ENCODE results near the gene FRYL. TPM values are rescaled to one million over a fixed set of nuclear protein-coding genes. Genes with fewer than 3 reads are reported as not detected.

FRYL gene
- total RNA-seq, 4 donors from 2014 or later, result 51.1 to 96.5 (median 70.6) TPM

DNA sequence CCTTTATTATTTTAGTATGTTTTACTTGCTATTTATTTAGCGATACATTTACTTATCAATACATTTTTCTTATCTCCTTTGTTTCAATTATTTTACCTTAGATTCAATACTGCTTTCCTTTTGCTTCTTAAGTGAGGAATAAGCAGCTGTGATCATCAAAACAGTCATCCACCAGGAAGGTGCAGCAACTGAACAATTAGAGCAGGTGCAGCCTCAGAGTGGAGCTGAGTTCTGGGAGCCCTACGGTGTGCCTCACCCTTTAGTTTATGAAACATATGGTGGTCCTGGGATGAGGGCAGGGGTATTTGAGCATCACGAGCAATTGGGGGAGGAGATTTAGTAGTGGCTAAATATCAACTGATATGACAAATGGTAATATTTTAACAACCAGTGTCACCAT is 111.0 kb downstream of the FRYL start:
- TF ChIP-seq CTCF (IDR thresholded peaks at IDR 0.05), result no peak
- no peak for TF ChIP-seq POLR2A (IDR thresholded peaks at IDR 0.05)
- 89 to 92% methylated on average over 3 of the region's 3 CpGs for WGBS, 2 donors
- no peak for DNase-seq (ENCODE audit: low spot score in 2 of 2)
- no peak overlapping the region for H3K4me3 ChIP-seq (ENCODE audit: low read depth, poor library complexity, severe bottlenecking)
- intact Hi-C loops (cut with DNase I; ENCODE audit: low total_unique reads), result no loop called here

GRCh38 chr4:48668254-48669017 is 111.6 kb downstream of the FRYL start:
- WGBS, 2 donors, result 48 to 60% methylated on average over 4 of the region's 4 CpGs
- TF ChIP-seq POLR2A (IDR thresholded peaks at IDR 0.05), result no peak
- no peak for TF ChIP-seq CTCF (IDR thresholded peaks at IDR 0.05)
- no peak for DNase-seq (ENCODE audit: low spot score in 2 of 2)
- intact Hi-C loops (cut with DNase I; ENCODE audit: low total_unique reads), result no loop called here
- H3K4me3 ChIP-seq (ENCODE audit: low read depth, poor library complexity, severe bottlenecking), result no peak overlapping the region

GRCh38 chr4:48667148-48667547 is 112.9 kb downstream of the FRYL start:
- intact Hi-C loops (cut with DNase I; ENCODE audit: low total_unique reads), result no loop called here
- DNase-seq (ENCODE audit: low spot score in 2 of 2), result no peak
- 84 to 87% methylated on average over 2 of the region's 2 CpGs for WGBS, 2 donors
- TF ChIP-seq POLR2A (IDR thresholded peaks at IDR 0.05), result no peak
- no peak for TF ChIP-seq CTCF (IDR thresholded peaks at IDR 0.05)
- H3K4me3 ChIP-seq (ENCODE audit: low read depth, poor library complexity, severe bottlenecking), result no peak overlapping the region

- DNase-seq (ENCODE audit: low spot score in 2 of 2), result no peak
- intact Hi-C loops (cut with DNase I; ENCODE audit: low total_unique reads), result no loop called here
- no peak for TF ChIP-seq POLR2A (IDR thresholded peaks at IDR 0.05)
- no peak for TF ChIP-seq CTCF (IDR thresholded peaks at IDR 0.05)
- no peak overlapping the region for H3K4me3 ChIP-seq (ENCODE audit: low read depth, poor library complexity, severe bottlenecking)
- WGBS, 2 donors, result 76 to 77% methylated on average over 4 of the region's 4 CpGs
Observed at GRCh38 chr4:48665555-48666186, 114.4 kb downstream of the FRYL start.

GRCh38 chr4:48664938-48665337 is 115.1 kb downstream of the FRYL start:
- DNase-seq (ENCODE audit: low spot score in 2 of 2), result no peak
- H3K4me3 ChIP-seq (ENCODE audit: low read depth, poor library complexity, severe bottlenecking), result no peak overlapping the region
- intact Hi-C loops (cut with DNase I; ENCODE audit: low total_unique reads), result no loop called here
- no peak for TF ChIP-seq POLR2A (IDR thresholded peaks at IDR 0.05)

GRCh38 chr4:48661391-48661790 is 118.7 kb downstream of the FRYL start:
- no peak overlapping the region for H3K4me3 ChIP-seq (ENCODE audit: low read depth, poor library complexity, severe bottlenecking)
- intact Hi-C loops (cut with DNase I; ENCODE audit: low total_unique reads), result no loop called here
- no peak for TF ChIP-seq POLR2A (IDR thresholded peaks at IDR 0.05)
- no peak for TF ChIP-seq CTCF (IDR thresholded peaks at IDR 0.05)
- WGBS, 2 donors, result 91 to 97% methylated on average over 1 of the region's 1 CpG
- DNase-seq (ENCODE audit: low spot score in 2 of 2), result no peak

Data from lower leg skin (tissue), 4 donors.